Hematopoietic multipotent progenitor cell treated with erythropoietin and hydrocortisone succinate and interleukin-3 and kit ligand, for 8 days (in vitro differentiated cells): ENCODE results near the gene ZNF419.
"Not testable (repeated sequence)": the region's sequence is repeated elsewhere in the genome, so short reads cannot be mapped to it uniquely, and the experiment has no call there.

Source experiments
- DNase-seq: peaks from one replicate; pipeline ENCODE4 v3.0.0-alpha.2; 2015

The ZNF419 gene

DNA sequence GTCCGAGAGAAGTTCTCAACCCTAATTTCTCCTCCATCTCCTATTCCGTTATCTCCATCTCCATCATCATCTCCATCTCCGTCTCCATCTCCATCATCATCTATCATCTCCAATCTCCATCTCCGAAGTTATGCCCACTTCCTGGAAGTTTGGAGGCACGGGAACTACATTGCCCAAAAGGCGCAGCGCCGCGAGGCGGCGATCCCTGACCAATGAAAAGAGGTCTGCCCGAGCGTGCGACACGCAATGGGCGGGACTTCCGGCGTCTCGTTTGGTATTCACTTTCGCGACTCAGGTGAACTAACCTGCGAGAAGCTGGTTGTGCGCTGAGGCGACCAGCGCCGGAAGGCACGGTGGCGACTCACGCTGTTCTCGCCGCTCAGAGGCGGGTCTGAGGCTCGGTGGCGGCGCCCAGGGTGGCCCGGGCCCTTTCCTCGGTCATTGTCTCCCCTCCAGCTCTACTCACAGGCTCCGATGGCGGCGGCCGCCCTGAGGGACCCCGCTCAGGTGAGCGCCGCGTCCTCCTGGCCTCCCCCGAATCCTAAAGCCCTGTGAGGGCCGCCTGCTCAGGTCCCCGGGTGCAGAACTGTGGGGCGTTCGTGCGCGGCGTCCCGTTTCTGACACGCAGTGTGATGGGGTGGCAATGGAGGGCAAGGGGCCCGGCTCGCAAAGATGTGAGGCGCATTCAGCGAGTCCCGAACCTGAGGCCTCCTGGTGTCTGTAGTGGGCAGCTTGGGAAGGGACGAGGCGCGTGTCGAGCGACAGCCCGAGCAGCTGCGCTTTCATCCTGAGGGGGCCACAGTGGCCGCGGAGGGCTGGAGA lies at the start of gene ZNF419:
TSS of gene ZNF419 (plus strand) at position 274 of the 822 bp plus-strand sequence. CDS start at position 475, 201 bp downstream.
- peak; percentile 89 for DNase-seq

DNA sequence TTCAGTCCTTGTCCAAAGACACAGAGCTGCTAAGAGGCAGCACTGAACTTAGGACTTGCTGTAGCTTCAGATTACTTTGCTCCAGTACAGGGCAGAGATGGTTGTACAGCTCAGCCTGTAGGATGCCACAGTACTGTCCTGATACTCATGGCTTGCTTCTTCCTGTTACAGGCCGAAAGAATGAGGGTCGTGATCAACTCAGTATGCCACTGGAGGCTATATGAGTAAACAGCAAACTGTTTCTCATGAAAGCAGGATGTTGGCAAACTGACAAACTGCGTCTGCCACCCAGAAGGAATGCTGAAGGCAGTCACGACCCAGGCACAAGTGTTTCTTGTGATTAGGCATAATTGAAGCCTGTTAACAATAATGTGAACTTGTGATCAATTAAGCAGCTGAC lies 49.6 kb upstream of the ZNF419 start:
- no peak for DNase-seq

DNA sequence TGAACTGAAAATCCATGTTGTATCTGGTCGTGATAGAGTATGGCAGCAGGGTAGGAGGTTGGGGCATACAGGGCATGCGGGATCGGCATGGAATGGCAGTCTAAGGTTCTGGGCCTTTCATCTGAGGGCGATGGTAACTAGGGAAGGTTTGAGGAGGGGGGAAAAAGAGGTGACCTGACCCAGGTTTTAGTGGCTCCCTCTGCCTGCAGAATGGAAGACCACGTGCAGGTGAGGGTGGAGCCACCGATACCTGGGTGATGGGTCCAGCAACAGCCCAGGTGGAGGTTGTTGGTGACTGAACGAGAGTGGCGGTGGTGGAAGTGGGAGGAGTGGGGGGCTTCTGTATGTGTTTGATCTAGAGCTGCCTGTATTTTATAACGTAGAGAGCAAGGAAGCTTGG lies 48.6 kb upstream of the ZNF419 start:
- DNase-seq: no peak

DNA sequence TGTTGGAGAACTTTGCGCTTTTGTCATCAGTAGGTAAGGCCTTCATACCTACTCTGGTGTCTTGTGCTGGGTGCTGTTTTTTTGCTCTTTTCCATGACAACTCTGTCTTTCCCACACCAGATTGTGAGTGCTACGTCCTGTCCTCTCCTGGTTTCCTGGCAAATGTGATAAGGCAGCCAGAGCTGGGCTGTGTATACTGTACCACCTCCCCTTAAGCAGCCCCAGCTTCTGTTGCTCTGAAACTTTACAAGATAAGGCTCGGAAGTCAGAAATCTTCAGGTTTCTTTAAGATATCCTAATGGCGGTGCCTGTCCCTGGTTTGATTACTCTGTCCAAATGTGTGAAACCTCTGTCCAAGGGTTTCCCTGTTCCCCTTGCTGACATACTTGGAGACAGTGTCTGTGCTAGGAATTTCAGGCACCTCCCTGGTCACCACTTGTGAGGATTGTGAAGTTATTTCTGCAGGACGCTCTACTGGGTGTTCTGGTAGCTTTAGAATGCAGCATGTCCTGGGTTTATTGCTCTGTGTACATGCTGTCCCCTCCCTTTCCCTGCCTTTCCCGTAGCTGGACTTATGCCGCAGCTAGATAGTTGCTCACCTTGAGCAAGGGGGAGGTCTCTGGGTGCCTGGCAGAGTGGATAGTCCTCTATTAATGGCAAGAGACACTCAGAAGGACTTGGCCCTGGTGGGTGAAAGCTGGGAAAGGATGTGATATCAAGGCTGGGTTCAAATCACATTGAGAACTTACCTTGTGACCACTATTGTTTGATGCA lies 45.4 kb upstream of the ZNF419 start:
- no peak for DNase-seq

DNA sequence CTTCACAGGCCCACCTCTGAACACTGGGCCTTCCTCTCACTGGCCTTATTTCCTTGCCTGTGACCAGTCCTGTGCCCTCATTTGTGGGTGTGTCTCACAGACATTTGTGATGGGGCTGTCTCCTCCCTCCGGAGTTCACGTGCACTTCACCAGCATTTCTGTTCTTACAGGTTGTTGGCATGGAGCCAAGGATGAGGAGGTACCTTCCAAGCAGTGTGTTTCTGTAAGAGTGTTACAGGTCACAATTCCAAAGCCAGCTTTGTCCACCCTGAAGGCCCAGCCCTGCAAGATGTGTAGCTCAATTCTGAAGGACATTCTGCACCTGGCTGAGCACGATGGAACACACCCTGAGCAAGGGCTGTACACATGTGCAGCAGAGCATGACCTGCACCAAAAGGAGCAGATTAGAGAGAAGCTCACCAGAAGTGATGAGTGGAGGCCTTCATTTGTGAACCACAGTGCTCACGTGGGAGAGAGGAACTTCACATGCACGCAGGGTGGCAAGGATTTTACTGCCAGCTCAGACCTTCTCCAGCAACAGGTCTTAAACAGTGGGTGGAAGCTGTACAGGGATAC lies 44.3 kb upstream of the ZNF419 start:
- no peak for DNase-seq

DNA sequence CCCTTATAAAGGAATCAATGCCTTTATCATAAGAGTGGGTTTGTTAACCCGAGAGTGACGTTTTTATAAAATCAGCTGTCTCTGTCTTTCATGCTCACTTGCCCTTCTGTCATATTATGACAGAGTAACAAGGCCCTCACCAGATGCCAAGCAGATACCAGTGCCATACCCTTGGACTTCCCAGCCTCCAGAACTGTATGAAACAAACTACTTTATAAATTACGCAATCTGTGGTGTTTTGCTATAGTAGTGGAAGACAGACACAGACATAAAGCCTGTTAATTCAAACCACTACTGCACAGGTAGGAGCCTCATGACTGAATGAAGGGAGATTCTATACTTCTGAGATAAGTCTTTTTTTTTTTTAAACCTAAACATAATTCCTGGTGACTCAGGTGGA lies 35.2 kb upstream of the ZNF419 start:
- DNase-seq: no peak

DNA sequence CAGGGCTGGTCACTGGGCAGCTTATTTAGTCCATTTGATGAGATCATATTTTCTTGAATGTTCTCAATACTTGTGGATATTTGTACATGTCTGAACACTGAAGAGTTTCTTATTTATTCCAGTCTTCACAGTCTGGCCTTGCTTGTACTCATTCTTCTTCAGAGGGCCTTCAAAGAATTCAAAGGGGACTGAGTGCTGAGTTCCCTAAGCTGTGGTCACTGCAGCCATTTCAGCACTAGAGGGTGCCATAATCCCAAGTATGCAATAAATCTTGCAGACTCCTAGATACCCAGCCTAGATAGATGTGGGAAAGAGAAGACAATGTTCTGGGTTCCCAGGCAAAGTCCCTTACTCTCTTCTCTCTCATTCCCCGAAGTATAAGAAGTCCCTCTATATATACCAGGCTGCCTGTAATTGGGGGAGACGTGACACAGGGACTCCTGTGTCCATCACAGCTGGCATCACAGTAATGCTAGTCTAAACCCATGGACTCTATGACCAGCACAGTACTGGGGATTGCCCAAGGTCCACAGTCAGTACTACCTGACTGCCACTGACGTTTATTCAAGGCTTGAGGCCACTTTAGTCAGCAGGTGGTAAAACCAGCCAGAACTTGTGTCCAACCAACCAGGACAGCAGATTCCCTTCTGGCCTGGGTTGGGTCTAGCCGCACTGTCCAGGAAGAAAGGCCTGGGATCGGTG lies 21.7 kb upstream of the ZNF419 start:
- peak; percentile 77 for DNase-seq

DNA sequence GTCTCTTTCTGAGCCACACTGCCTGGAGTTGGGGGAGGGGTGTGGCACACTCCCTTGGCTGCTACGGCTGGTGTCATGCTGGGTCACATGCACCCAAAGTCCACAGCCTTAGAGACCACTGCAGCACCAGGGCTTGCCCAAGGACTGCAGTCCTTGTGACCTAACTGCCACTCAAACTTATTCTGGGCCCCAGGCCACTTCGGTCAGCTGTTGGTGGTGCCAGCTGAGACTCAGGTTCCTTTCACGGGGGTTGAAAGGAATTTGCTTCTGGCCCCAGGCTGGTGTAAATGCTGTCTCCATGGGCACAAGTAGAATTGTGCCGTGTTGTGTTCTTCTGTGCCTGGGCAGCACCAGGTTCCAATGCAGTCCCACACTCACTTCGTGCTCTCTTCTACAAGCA lies 21.1 kb upstream of the ZNF419 start:
- no peak for DNase-seq

DNA sequence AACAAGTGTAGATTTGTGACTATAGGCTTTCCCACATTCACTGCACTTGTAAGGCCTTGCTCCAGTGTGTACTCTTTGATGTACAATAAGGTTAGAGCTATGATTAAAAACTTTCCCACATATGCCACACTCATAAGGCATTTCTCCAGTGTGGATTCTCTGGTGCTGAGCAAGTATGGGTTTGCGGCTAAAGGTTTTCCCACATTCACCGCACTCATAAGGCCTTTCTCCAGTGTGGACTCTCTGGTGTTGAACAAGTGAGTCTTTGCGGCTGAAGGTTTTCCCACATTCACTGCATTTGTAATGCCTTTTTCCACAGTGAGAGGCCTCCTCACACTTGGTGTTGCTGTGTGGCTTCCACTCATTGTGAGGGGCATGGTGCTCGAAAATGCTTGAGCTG lies 13.9 kb upstream of the ZNF419 start:
- no peak for DNase-seq

DNA sequence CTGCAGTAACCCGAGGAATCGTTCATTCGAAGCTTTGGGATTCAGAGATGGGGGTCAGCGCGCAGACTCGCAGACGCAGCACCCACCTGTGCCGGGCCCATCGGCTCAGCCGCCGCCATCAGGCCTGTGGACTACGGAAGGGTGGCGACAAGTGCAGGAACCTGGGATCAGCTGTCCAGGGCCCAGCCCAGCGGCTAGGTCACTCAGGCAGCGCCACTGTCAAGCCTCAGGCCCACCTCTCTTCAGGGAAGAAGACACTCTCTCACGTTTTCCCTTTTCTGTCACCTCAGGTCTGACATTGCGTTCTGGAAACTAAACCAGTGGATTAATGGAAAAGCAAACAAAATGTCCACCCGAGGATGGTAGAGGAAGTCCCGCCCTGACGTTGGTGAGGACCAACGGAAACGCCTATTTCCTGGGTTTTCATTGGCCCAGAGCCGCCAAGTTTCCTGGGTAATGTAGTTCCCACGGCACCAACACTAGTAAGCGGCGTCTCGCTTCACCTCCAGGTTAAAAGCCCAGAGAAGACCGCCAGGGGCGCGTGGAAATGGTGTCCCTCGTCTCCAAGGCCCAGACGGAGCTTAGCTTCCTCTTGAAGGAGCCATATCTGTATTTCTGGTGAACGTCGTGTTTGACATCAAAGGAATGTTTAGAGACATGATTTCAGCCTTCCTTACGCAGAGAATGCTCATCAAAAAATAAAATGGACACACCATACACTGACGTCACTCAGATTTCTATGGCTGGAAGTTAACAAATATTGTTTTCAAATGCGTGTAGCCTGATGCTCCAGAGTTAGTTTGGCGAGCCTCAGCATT lies 10.2 kb upstream of the ZNF419 start, which contains the start of gene ZNF772:
TSS of gene ZNF772 (minus strand) at position 376 of the 818 bp plus-strand sequence. CDS start at position 119, 257 bp downstream.
- DNase-seq: peak; percentile 97

DNA sequence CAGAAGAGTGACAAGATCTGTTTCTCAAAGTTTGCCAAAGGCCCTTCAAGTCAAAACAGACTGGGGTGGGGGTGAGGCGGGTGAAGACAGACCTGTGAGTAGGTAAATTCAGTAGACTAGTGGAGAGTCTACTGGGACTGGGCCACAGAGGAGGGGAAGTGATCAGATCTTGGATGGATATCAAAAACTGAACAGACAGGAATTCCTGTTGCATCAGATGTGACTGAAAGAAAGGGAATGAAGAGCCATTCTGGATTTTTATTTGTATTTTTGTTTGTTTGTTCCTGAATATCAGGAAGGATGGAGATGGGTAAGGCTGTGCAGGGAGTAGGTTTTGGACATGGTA lies 722 bp downstream of the ZNF419 start:
- DNase-seq: not testable (repeated sequence)

DNA sequence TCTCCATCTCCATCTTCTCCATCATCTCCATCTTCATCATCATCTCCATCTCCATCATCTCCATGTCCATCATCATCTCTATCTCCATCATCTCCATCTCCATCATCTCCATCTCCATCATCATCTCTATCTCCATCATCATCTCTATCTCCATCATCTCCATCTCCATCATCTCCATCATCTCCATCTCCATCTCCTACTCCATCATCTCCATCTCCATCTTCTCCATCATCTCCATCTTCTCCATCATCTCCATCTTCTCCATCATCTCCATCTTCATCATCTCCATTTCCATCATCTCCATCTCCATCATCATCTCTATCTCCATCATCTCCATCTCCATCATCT lies 11.8 kb downstream of the ZNF419 start:
- not testable (repeated sequence) for DNase-seq

DNA sequence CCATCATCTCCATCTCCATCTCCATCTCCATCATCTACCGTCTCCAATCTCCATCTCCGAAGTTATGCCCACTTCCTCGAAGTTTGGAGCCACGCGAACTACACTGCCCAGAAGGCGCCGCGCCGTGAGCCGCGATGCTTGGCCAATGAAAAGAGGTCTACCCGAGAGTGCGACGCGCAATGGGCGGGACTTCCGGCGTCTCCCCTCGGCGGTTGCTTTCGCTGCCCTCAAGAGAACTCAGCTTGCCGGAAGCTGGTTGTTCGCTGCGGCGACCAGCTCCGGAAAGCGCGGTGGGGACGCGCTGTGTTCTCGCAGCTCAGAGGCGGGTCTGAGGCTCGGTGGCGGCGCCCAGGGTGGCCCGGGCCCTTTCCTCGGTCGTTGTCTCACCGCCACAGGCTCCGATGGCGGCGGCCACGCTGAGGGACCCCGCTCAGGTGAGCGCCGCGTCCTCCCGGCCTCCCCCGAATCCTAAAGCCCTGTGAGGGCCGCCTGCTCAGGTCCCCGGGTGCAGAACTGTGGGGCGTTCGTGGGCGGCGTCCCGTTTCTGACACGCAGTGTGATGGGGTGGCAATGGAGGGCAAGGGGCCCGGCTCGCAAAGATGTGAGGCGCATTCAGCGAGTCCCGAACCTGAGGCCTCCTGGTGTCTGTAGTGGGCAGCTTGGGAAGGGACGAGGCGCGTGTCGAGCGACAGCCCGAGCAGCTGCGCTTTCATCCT lies 12.3 kb downstream of the ZNF419 start, which contains the start of gene ZNF773:
TSS of gene ZNF773 (plus strand) at position 259 of the 716 bp plus-strand sequence. CDS start at position 402, 143 bp downstream.
- peak; percentile 96 for DNase-seq

DNA sequence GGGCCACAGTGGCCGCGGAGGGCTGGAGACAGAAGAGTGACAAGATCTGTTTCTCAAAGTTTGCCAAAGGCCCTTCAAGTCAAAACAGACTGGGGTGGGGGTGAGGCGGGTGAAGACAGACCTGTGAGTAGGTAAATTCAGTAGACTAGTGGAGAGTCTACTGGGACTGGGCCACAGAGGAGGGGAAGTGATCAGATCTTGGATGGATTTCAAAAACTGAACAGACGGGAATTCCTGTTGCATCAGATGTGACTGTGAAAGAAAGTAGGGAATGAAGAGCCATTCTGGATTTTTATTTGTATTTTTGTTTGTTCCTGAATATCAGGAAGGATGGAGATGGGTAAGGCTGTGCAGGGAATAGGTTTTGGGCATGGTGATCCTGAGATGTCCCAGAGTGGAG lies 12.8 kb downstream of the ZNF419 start:
- not testable (repeated sequence) for DNase-seq

DNA sequence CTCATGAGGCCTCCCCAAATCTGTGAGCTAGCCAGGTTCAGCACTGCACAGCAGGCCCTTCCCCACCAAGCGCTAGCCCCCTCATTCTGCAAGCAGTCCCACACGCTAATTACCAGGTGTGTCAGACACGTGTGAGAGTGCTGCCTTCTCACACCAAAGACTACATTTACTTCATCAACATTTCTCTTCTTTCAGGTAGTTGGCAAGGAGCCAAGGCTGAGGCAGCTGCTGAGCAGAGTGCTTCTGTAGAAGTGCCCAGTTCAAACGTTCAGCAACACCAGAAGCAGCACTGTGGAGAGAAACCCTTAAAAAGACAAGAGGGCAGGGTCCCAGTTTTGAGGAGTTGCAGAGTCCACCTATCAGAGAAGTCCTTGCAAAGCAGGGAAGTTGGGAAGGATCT lies 18.6 kb downstream of the ZNF419 start:
- DNase-seq: no peak

DNA sequence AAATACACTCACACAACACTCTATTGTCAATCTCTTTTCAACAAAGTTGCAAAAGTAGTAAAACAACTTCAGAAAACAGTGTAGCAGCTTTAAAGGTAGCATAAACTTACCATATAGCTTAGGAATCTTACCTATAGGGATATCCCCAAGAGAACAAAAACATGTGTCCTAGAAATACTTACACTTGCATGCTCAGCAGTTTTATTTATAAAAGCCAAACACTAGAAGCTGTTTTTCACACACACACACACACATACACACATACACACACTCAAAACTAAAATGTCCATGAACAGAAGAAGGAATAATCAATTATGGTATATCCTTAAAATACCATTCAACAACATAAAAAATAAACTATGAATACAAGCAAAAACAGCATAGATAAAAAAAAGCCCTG lies 23.9 kb downstream of the ZNF419 start:
- no peak for DNase-seq

DNA sequence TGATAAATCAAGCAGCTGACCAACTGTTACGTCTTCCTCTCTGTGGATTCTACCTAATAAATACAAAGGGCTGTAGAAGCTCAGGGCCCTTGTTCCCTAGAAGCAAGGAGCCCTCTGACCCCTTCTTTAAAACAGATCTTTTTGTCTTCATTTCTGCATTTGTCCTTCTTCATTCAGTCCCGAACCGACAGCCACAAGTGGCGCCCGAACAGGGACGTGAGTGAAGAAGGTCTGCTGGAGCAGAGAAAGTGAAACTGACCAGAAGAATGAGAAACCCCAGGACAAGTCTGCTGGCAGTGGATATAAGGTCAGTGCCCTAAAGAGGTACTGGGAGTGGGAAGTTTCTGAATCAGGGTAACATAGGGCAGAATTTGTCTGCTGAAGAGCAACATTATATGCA lies 25.3 kb downstream of the ZNF419 start:
- DNase-seq: no peak

DNA sequence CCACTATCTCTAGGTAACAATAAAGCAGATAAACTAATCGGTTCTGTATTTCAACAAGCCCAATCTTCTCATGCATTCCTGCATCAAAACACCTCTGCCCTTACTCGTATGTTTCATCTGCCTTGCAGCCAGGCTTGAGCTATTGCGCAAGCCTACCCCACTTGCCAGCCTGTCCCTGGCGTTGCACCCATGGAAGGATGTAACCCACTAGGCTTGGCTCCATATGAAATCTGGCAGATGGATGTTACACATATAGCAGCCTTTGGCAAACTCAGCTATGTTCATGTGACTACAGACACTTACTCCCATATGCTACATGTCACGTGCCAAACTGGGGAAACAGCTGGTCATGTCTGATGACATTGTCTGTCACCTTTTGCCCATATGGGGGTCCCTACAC lies 27.7 kb downstream of the ZNF419 start:
- DNase-seq: no peak

DNA sequence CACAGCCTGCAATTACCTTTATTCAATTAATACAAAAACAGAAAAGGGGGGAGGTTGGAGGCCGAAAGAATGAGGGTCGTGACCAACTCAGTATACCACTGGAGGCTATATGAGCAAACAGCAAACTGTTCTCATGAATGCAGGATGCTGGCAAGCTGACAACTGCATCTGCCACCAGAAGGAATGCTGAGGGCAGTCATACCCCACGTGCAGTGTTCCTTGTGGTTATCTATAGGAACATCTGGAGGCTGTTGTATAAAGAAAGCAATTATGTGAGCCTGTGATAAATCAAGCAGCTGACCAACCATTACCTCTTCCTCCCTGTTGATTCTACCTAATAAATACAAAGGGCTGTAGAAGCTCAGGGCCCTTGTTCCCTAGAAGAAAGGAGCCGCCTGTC lies 30.5 kb downstream of the ZNF419 start:
- DNase-seq: peak; percentile 39

DNA sequence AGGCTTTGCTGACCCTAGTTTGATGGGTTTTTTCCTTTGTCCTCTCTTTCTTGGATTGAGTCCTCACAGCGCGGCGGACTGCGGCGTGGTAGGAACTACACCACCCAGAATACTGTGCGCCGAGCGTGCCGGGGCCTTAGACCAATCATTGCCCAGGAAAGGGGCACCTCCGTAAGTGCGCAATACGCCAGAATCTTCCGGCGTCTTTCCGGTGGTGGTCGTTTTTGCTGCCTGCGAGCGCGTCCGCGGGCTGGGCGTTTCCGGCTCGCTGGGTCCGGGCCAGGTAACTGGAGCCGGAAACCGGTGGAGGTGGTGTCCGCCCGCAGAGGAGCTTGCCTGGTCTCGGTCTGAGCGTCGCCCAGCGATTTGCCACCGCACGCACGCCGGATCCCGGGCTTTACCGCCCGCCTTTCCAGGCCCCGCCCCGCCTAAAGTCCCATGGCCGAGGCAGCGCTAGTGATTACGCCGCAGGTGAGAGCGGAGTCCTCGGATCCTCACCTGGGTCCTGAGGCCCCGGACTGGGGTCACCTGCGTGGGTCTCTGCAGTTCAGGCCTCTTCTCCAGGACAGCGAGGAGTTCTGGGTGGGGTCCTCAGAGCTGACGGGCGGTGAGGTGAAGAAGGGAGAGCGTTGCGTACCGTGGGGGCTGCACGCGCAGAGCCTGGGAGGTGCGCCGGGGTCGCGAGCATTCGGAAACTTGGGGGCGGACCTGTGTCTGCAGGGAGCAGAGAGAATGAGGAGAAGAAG lies 39.8 kb downstream of the ZNF419 start, which contains the start of gene ZNF549:
TSS of gene ZNF549 (plus strand) at position 221 of the 746 bp plus-strand sequence. CDS start at position 439, 218 bp downstream.
- peak; percentile 94 for DNase-seq
